Measurements from ENCODE around the gene DEFB123.

Gene DEFB123

GRCh38 chr20:31494131-31494530 is 53.7 kb downstream of the DEFB123 start:
- TF ChIP-seq TEAD4 (IDR thresholded peaks at IDR 0.05) (peak; percentile 95), CREB1 (IDR thresholded peaks at IDR 0.05; ENCODE audit: low read depth) (no peak), EP300 (IDR thresholded peaks at IDR 0.05; ENCODE audit: borderline replicate concordance) (no peak), TCF12 (IDR thresholded peaks at IDR 0.05; ENCODE audit: low read depth) (no peak), NFIC (IDR thresholded peaks at IDR 0.05) (no peak), EGR1 (IDR thresholded peaks at IDR 0.05) (no peak), USF1 (IDR thresholded peaks at IDR 0.05) (peak; percentile 72), FOXM1 (IDR thresholded peaks at IDR 0.05; ENCODE audit: borderline replicate concordance, low read depth) (no peak)

GRCh38 chr20:31496761-31497295 is 56.4 kb downstream of the DEFB123 start:
- TF ChIP-seq TEAD4 (IDR thresholded peaks at IDR 0.05) (no peak), NFIC (IDR thresholded peaks at IDR 0.05) (peak; percentile 75), EGR1 (IDR thresholded peaks at IDR 0.05) (no peak), USF1 (IDR thresholded peaks at IDR 0.05) (no peak), RAD21 (IDR thresholded peaks at IDR 0.05; ENCODE audit: low read depth) (no peak), CREB1 (IDR thresholded peaks at IDR 0.05; ENCODE audit: low read depth) (no peak)

- no peak for TF ChIP-seq TCF12 (IDR thresholded peaks at IDR 0.05; ENCODE audit: low read depth)
- peak; percentile 83; the same call in 1 of the 2 replicates for TF ChIP-seq FOXM1 (IDR thresholded peaks at IDR 0.05; ENCODE audit: borderline replicate concordance, low read depth)
- TF ChIP-seq CEBPB (IDR thresholded peaks at IDR 0.05), result no peak
- no peak for TF ChIP-seq MAX (IDR thresholded peaks at IDR 0.05)
Measured at GRCh38 chr20:31497838-31498540, 57.6 kb downstream of the DEFB123 start.

Measured in Ishikawa (cell line).